A673 (cell line): ENCODE data around the gene HOXA3.

ENCODE experiments used
- CTCF ChIP-seq: fragments of 300-800, 200-600 bp; sonication (generic); conservative IDR thresholded peaks from 2 replicates; pipeline ENCODE4 v1.5.1; 2017; ENCODE audit warnings: low read depth, mild to moderate bottlenecking, antibody characterized with exemption, low read length, moderate library complexity, mixed read lengths
- EZH2 ChIP-seq: fragments of 200-600 bp; sonication (generic); IDR thresholded peaks from 2 replicates; pipeline ENCODE4 v1.6.1; 2017; ENCODE audit warnings: borderline replicate concordance, low read depth, mild to moderate bottlenecking, mixed read lengths, antibody characterized with exemption, low read length; ENCODE audit not compliant: poor library complexity, severe bottlenecking

GRCh38 chr7:27138985-27139333, 13.4 kb downstream of the HOXA3 start:
- TF ChIP-seq CTCF, result no peak
- no peak for TF ChIP-seq EZH2
